SH-SY5Y (cell line): Measurements from ENCODE around the gene TULP4.

Source experiments
- GATA2 ChIP-seq: IDR thresholded peaks from 2 replicates; pipeline ENCODE4 v1.6.1; 2011; ENCODE audit warnings: mild to moderate bottlenecking, low read depth, low read length
- GATA3 ChIP-seq: IDR thresholded peaks from 2 replicates; pipeline ENCODE4 v1.6.1; 2011; ENCODE audit warnings: low read depth, mild to moderate bottlenecking, low read length, moderate library complexity

TULP4 gene

DNA sequence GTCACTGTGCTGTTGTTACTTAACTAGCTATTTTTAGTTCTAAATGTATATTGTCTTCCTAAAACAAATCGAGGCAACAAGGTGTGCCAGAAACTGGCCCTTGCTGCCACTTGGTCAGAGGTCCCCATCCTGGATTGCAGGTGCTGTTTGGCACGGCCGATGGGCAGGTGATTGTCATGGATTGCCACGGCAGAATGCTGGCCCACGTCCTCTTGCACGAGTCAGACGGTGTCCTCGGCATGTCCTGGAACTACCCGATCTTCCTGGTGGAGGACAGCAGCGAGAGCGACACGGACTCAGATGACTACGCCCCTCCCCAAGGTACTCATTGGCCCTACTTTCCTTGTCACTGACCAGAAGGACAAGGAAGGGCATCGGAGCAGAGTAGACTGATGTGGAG lies 136.6 kb downstream of the TULP4 start:
- TF ChIP-seq GATA3 (no peak), GATA2 (no peak)

DNA sequence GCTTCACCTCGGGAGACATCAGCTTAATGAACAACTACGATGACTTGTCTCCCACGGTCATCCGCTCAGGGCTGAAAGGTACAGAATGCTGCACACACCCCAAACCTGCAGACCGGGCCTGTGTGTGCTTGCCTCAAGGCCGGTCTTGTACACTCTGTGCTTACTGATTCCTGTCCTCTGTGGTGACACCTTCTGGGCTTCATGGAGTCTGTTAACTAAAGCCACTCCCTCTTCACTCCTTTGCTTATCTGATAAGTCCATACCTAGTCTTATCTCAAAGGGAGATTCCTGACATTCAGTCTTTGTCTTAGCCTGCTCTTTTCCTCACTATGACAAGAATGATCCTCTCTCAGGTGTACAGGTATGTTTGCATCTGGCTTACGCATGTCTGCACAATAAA lies 139.9 kb downstream of the TULP4 start:
- TF ChIP-seq GATA3 (no peak), GATA2 (no peak)

DNA sequence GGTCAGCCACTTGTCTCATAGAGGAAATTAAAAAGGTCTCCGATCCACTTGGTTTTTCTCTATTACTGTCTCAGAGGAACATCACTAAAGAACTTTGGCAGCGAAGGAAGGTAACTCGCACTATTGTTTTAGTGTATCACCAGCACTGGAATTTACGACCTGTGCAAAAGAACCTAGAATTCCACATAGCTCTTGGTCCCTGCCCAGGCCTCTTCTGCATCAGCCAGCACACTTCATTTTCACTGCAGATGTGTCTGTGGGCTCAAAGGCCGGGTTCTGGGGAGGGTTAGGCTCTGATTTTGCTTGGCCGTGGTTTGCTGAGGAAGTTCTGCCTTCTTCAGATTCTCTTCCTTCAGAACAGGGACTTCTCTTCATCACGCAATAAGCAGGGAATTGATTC lies 144.9 kb downstream of the TULP4 start:
- TF ChIP-seq GATA3, result no peak
- no peak for TF ChIP-seq GATA2

DNA sequence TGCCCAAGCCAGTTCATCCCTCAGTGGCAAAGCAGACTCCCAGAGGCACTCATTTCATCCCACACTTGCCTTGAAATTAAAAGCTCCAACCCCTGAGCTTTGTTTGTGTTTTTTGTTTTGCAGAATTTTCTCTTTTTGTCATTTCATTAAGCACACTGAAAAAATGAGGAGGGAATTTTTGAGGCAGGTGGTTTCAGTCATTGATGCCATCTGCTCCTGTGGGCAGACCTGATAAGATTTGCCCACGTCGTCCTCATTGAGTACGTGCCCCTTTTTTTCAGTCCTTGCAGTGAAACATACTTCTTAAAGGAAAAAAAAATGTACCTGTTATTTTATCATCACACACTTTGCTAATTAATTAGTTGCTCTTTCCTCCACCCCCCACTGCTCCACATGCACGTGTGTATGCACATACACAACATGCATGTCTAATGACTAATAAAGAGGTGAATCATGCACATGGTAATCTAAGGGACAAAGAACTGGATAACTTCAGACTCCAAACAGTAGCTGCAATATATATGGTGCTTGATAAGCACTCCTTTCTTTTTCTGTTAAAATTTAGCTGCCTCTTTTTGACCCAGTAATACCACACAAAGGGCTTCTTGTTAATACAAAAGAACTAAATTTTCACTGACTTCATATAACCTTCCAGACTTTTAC lies 145.5 kb downstream of the TULP4 start:
- TF ChIP-seq GATA2, result no peak
- no peak for TF ChIP-seq GATA3

DNA sequence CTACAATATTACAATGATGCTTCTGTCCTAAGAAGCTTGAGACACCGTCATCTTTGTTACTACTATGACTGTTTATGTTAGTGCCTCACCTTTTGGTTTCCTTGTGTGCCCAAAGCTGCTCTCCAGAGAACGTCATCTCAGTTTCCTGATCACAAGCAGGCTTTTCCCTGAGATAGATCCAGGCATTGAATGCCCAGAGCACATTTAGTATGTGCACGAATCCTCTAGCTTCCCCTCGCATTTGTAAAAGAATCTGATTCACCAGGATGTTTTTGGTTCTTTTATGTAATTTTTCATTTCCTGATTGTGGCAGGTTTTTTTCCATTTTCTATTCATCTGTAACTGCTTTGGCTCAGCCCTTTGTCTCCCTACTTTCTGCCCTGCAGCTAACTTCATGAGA lies 147.5 kb downstream of the TULP4 start:
- TF ChIP-seq GATA3 (no peak), GATA2 (no peak)

DNA sequence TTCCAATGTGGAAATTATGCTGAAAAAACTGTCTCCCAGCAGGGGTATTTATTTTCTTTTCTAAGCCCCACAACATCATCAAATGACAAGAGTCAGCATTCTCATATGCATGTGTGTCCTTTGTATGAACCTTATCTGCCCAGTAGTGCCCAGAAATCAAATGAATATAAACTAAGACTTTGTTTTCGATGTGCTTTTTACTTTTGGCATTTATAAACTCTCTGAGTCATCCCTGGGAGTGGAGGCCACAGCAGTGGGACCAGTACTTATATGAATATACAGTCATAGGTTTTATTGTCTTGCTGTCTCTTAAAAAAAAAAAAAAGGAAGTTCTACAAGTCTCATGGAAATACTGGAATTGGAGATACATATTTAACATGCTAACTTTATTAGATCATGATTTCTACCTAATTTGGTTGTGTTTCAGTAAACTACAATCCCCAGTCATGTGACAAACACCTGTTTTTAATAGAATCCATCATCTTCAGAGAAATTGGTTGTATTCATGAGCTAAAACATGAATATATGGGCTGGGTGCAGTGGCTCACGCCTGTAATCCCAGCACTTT lies 148.4 kb downstream of the TULP4 start:
- TF ChIP-seq GATA3 (no peak), GATA2 (no peak)

DNA sequence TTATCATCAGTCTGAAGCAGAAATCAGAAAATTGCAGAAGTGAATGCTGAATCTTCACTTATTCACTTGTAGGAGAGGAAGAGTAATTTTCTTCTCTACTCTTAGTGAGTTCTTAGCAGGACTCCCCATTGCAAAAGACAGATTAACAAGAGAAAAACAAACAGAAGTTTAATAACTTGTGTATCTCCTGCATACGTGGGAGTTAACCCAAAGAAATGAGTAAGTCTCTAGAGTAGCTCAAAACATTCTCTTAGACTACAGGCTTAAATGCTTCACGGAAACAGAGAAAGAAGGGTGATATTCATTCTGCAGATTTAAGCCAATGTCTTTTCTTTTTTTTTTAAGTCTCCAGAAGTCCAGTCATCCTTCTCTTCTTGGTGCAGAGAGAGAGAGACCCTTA lies 149.7 kb downstream of the TULP4 start:
- TF ChIP-seq GATA2 (no peak), GATA3 (no peak)

DNA sequence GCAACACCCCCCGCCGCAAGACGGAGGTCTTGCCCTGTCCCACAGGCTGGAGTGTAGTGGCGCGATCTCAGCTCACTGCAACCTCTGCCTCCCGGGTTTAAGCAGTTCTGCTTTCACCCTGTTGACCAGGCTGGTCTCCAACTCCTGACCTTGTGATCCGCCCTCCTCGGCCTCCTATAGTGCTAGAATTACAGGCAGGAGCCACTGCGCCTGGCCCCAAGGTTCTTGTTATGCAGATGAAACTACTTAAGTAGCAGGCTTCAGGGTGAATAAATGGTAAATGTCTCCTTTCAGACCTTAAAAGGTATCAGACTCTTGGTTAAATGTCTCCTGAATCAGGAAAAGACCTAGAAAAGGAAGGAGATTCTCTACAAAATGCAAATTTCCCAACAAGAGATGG lies 152.2 kb downstream of the TULP4 start:
- TF ChIP-seq GATA3 (no peak), GATA2 (no peak)

DNA sequence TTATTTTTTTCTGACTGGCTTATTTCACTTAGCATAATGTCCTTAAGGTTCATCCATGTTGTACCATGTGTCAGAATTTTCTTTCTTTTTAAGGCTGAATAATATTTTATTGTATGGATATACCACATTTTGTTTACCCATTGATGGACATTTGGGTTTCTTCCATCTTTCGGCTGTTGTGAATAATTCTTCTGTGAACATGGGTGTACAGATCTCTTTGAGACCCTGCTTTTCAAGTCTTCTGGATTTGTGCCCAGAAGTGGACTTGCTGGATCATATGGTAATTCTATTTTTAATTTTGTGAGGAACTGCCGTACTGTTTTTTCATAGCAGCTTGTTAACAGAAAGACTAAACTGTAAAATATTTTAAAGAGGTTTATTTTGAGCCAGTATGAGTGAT lies 153.0 kb downstream of the TULP4 start:
- TF ChIP-seq GATA3 (no peak), GATA2 (no peak)

DNA sequence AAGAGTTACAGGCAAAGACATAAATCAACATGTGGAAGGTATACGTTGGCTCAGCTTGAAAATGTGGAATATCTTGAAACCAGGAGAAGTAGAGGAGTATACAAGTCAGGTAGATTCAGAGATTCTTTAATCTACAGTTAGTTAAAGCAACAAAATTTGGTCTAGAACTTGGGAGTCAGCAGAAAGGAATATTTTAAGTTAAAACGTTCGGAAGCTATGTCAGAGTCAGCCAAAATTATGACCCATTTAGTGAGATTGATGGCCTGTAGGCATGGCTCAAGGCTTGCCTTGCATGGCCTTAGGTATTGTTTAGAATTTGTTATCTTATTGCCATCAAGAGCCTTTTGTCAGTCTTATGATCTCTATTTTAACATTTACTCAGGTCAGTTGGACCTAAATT lies 153.5 kb downstream of the TULP4 start:
- no peak for TF ChIP-seq GATA3
- no peak for TF ChIP-seq GATA2

DNA sequence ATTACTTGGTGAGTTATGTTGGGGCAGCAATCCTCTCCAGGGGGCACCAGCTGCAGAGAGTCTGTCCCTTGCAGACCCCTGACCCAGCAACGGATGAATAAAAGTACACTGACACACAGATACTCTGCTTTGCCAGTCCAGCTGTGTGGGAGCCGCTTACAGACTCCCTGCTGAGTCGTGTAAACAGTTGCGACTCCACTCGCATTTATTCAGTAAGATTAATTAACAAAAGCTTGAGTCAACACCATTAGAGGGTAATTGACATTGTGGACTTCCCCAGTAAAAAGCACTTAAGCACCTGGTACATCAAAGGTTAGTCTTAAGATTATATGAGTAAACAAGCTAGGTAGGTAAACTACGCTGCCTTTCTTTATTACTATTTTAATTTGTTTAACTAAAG lies 155.7 kb downstream of the TULP4 start:
- TF ChIP-seq GATA3 (no peak), GATA2 (no peak)

DNA sequence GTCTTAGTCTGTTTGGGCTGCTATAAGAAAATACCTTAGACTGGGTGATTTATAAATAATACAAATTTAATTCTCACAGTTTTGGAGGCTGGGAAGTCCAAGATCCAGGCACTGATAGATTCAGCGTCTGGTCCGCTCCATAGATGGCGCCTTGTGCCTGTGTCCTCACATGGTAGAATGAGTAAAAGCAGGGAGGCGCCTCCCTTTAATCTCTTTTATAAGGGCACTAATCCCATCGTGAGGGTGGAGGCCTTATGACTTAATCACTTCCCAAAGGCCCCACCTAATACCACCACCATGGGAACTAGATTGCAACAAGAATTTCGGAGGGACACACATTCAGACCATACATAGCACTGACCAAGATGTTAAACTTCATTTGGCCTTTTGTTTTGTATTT lies 156.4 kb downstream of the TULP4 start:
- TF ChIP-seq GATA2 (no peak), GATA3 (no peak)

DNA sequence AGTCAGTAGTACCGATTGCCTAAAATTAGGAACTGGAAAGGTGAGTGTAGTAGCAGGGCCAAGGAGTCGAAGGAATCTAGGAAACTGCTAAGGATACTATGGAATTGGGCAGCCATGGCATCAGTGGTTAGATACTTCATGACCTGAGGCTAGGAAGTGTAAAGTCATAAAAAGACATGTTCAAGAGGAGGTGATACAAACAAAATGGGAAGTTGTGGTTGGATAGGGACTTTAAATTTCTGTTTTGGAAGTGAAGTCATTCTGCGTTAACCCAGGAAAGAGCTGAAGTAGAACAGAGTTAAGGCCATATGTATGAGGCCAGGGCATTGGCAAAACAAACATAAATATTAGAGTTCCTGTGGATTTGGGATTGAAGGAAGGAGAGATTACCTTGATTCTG lies 159.1 kb downstream of the TULP4 start:
- TF ChIP-seq GATA2 (no peak), GATA3 (no peak)

DNA sequence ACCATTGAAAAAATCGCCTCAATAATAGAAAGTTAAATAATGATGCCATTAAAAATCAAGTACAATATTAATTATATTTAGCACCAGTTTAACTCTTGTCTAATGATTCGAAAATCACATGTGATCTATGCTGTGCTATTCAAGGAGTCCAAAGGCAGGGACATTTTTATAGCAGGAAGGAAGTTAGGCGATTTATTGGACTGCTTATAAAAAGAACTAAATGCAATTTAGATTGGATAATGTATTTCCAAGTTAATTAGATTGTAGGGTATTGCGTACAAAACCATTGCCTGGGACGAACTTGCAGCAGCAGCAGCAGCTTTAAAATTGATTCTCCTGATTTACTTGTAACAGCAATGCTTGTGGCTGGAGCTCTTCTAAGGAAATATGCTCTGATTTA lies 160.2 kb downstream of the TULP4 start:
- no peak for TF ChIP-seq GATA2
- no peak for TF ChIP-seq GATA3

DNA sequence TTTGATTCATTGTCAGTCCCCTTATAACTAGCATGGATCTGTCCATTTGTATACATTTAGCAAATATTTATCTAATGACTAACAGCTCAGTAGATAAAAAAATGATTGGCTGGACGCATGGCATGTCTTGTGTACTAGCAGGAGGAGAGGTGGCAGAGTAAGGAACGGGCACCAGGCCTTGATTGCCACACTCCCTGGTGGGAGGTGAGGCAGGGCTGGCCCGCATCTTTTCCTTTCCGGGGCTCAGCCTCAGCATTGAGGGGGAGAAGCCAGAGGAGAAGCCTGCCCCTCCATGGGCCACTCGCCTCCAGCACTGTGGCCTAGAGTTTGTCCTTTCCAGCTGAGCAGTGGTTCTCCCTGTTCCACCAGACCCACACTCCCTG lies 162.7 kb downstream of the TULP4 start:
- TF ChIP-seq GATA2 (no peak), GATA3 (no peak)
